GM12878 (cell line): ENCODE measurements around the gene EML3. TPM values are rescaled to one million over a fixed set of nuclear protein-coding genes. Genes with fewer than 3 reads are reported as not detected.

Experiments used
- BCL3 ChIP-seq: IDR thresholded peaks from 2 replicates; pipeline ENCODE4 v1.6.1; 2011; ENCODE audit warnings: borderline replicate concordance, low read depth, mild to moderate bottlenecking, moderate library complexity, low read length; ENCODE audit not compliant: insufficient read depth, poor library complexity, severe bottlenecking
- CBFB ChIP-seq: IDR thresholded peaks from 2 replicates; pipeline ENCODE4 v1.6.1; 2016; ENCODE audit warnings: antibody characterized with exemption, low read depth
- CUX1 ChIP-seq: IDR thresholded peaks from 2 replicates; pipeline ENCODE4 v1.6.1; 2012; ENCODE audit warnings: improper control_type of control experiment, low read depth, low read length; ENCODE audit not compliant: insufficient replicate concordance
- GABPA ChIP-seq: IDR thresholded peaks from 2 replicates; pipeline ENCODE4 v1.6.1; 2014; ENCODE audit warnings: antibody characterized with exemption, low read depth, mild to moderate bottlenecking, inconsistent platforms
- KAT2A ChIP-seq: conservative IDR thresholded peaks from 2 replicates; pipeline ENCODE4 v1.6.1; 2011; ENCODE audit warnings: low read depth, low read length; ENCODE audit not compliant: control insufficient read depth
- MEF2B ChIP-seq: fragments of 450-650 bp; IDR thresholded peaks from 2 replicates; pipeline ENCODE4 v1.6.1; 2018; ENCODE audit warnings: mild to moderate bottlenecking, moderate library complexity; ENCODE audit not compliant: partially characterized antibody, poor library complexity, severe bottlenecking
- NFYA ChIP-seq: IDR thresholded peaks from 2 replicates; pipeline ENCODE4 v1.6.1; 2011; ENCODE audit warnings: low read depth, mild to moderate bottlenecking, low read length, improper control_type of control experiment, borderline replicate concordance
- POLR2AphosphoS5 ChIP-seq: IDR thresholded peaks from 2 replicates; pipeline ENCODE4 v1.6.1; 2011; ENCODE audit warnings: mild to moderate bottlenecking, low read length, inconsistent platforms
- RBBP5 ChIP-seq: fragments of 200-600 bp; sonication (generic); conservative IDR thresholded peaks from 2 replicates; pipeline ENCODE4 v1.6.1; 2016
- RCOR1 ChIP-seq: conservative IDR thresholded peaks from 2 replicates; pipeline ENCODE4 v1.6.1; 2012; ENCODE audit warnings: low read depth, low read length, improper control_type of control experiment
- SIN3A ChIP-seq: IDR thresholded peaks from 2 replicates; pipeline ENCODE4 v1.6.1; 2012; ENCODE audit warnings: low read depth, low read length, improper control_type of control experiment
- SIX5 ChIP-seq: IDR thresholded peaks from 2 replicates; pipeline ENCODE4 v1.6.1; 2011; ENCODE audit warnings: mild to moderate bottlenecking, low read depth, low read length, moderate library complexity; ENCODE audit not compliant: severe bottlenecking
- TCF12 ChIP-seq: IDR thresholded peaks from 2 replicates; pipeline ENCODE4 v1.6.1; 2011; ENCODE audit warnings: low read depth, mild to moderate bottlenecking, low read length
- ZBTB33 ChIP-seq: fragments of 450-650 bp; IDR thresholded peaks from 2 replicates; pipeline ENCODE4 v1.6.1; 2017; ENCODE audit warnings: mild to moderate bottlenecking
- ZNF274 ChIP-seq: IDR thresholded peaks from one replicate; pipeline ENCODE4 v1.8.0; 2011; ENCODE audit not compliant: insufficient read length, insufficient read depth
- ZNF384 ChIP-seq: IDR thresholded peaks from 2 replicates; pipeline ENCODE4 v1.6.1; 2012; ENCODE audit warnings: low read depth, mild to moderate bottlenecking, low read length, improper control_type of control experiment, borderline replicate concordance
- polyA plus RNA-seq, 11 experiments: library from polyadenylated mRNA; depleted of rRNA in 4 of 11; unstranded in 6 of 11; stranded (reverse) in 5 of 11; fragments of >200 nt; fragmentation: Nextera tagmentation in 4 of 11; fragmentation: Illumina TruSeq in 1 of 11; extraction: Ambion mirVana in 4 of 11; extraction: Trizol in 1 of 11; gene quantifications; 1 replicate in 1 of 11; 2 replicates in 10 of 11; pipeline versions ENCODE4 v1.2.1 to v1.2.3, GENCODE V29; 2011 to 2016; ENCODE audit warnings: inconsistent platforms in 2 of 11, missing spikeins in 2 of 11, low read depth in 1 of 11
- total RNA-seq, 4 experiments: library from RNA; depleted of rRNA in 3 of 4; stranded (reverse); fragments of >200 nt in 3 of 4; fragmentation: Illumina TruSeq in 1 of 4; extraction: Trizol in 1 of 4; gene quantifications; 2 replicates each; pipeline versions ENCODE4 v1.2.1 to v1.2.3, GENCODE V29; 2013 to 2021
- TF ChIP-seq, protein P1 (sequence below): fragments of 450-650 bp; formaldehyde crosslinking; IDR thresholded peaks from 2 replicates; pipeline ENCODE4 v1.5.0; 2022; ENCODE audit warnings: mild to moderate bottlenecking, missing genetic modification characterization

The EML3 gene
- total and polyA plus RNA-seq, 10 of the 15 experiments (the other 5 are each of a cell fraction or from before 2014, with no cell fraction given), result 0.58 to 82.5 (median 24.8) TPM

GRCh38 chr11:62573592-62574362, 38.8 kb downstream of the EML3 start, which contains the start of gene EEF1G (continued):
- TF ChIP-seq, protein P1, sequence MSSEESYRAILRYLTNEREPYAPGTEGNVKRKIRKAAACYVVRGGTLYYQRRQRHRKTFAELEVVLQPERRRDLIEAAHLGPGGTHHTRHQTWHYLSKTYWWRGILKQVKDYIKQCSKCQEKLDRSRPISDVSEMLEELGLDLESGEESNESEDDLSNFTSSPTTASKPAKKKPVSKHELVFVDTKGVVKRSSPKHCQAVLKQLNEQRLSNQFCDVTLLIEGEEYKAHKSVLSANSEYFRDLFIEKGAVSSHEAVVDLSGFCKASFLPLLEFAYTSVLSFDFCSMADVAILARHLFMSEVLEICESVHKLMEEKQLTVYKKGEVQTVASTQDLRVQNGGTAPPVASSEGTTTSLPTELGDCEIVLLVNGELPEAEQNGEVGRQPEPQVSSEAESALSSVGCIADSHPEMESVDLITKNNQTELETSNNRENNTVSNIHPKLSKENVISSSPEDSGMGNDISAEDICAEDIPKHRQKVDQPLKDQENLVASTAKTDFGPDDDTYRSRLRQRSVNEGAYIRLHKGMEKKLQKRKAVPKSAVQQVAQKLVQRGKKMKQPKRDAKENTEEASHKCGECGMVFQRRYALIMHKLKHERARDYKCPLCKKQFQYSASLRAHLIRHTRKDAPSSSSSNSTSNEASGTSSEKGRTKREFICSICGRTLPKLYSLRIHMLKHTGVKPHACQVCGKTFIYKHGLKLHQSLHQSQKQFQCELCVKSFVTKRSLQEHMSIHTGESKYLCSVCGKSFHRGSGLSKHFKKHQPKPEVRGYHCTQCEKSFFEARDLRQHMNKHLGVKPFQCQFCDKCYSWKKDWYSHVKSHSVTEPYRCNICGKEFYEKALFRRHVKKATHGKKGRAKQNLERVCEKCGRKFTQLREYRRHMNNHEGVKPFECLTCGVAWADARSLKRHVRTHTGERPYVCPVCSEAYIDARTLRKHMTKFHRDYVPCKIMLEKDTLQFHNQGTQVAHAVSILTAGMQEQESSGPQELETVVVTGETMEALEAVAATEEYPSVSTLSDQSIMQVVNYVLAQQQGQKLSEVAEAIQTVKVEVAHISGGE (CRISPR knock-in tag), result no peak
- TF ChIP-seq MEF2B, result no peak
- TF ChIP-seq ZBTB33, result 0 out of 2 replicates have a peak, but pooled peaks have one; percentile 45
- TF ChIP-seq NFYA, result no peak
- TF ChIP-seq RCOR1, result no peak; the same call in 1 of the 2 replicates
- peak; percentile 70 for TF ChIP-seq SIN3A
- peak; percentile 31 for TF ChIP-seq SIX5
- peak; percentile 34; the same call in 1 of the 2 replicates for TF ChIP-seq TCF12
- TF ChIP-seq RBBP5, result peak; percentile 98; the same call in 1 of the 2 replicates
- no peak for TF ChIP-seq CUX1
- TF ChIP-seq KAT2A, result no peak
- TF ChIP-seq CBFB, result peak; percentile 82; the same call in 1 of the 2 replicates
- 0 out of 2 replicates have a peak, but pooled peaks have one; percentile 29 for TF ChIP-seq ZNF384
- TF ChIP-seq BCL3, result peak; percentile 55
- TF ChIP-seq ZNF274, result no peak
- TF ChIP-seq GABPA, result no peak
- TF ChIP-seq POLR2AphosphoS5, result peak; percentile 93
